ENCODE results near the gene ZNF45. TPM values are rescaled to one million over a fixed set of nuclear protein-coding genes. Genes with fewer than 3 reads are reported as not detected.

ZNF45 gene
- total RNA-seq, 2 donors from 2014 or later: 8.0 to 19.8 TPM

- Histone ChIP-seq H3K9me3 (peaks cover 0 to 47% (median 0%) of the 10 kb centered on the region in 3 donors), H3K36me3 (replicated peaks in 1 of 2; ENCODE audit: insufficient read depth in 1 of 2, low read depth in 2 of 2) (no peaks in the 10 kb centered on the region), H3K4me1 (no peaks in the 10 kb centered on the region), H3K27ac (no peak overlapping the region), H3K27me3 (no peaks in the 10 kb centered on the region), H3K4me3 (no peak overlapping the region)
- 63 to 66% methylated on average over 1 of the region's 1 CpG for WGBS, 2 donors
- intact Hi-C loops (cut with DNase I): no loop called here
- DNase-seq: no peak
- no peak for ATAC-seq
- TF ChIP-seq POLR2A (IDR thresholded peaks at IDR 0.05) (no peak), CTCF (IDR thresholded peaks at IDR 0.05) (no peak)
These were observed 41.6 kb upstream of the ZNF45 start for GRCh38 chr19:43976732-43977131.

- no peak for DNase-seq
- peaks cover 0 to 78% (median 18%) of the 10 kb centered on the region in 3 donors for H3K9me3 ChIP-seq
These were observed 31.1 kb upstream of the ZNF45 start for GRCh38 chr19:43966079-43966694.

GRCh38 chr19:43960411-43960810 is 25.3 kb upstream of the ZNF45 start:
- H3K4me3 ChIP-seq: no peak overlapping the region
- H3K27ac ChIP-seq: no peak overlapping the region
- intact Hi-C loops (cut with DNase I): no loop called here
- ATAC-seq (no peak), DNase-seq (no peak)
- WGBS, 2 donors: 63 to 68% methylated on average over 4 of the region's 4 CpGs
- no peak for TF ChIP-seq CTCF (IDR thresholded peaks at IDR 0.05)
- TF ChIP-seq POLR2A (IDR thresholded peaks at IDR 0.05): no peak
- H3K27me3 ChIP-seq: no peaks in the 10 kb centered on the region
- H3K36me3 ChIP-seq (replicated peaks in 1 of 2; ENCODE audit: insufficient read depth in 1 of 2, low read depth in 2 of 2): peaks cover 4 to 7% of the 10 kb centered on the region in 2 donors
- H3K9me3 ChIP-seq: peaks cover 0 to 61% (median 0%) of the 10 kb centered on the region in 3 donors
- no peaks in the 10 kb centered on the region for H3K4me1 ChIP-seq

More at GRCh38 chr19:43966079-43966694, 31.1 kb upstream of the ZNF45 start:
- Histone ChIP-seq H3K4me3 (no peak overlapping the region), H3K27me3 (no peaks in the 10 kb centered on the region), H3K36me3 (replicated peaks in 1 of 2; ENCODE audit: insufficient read depth in 1 of 2, low read depth in 2 of 2) (peaks cover 14 to 21% of the 10 kb centered on the region in 2 donors), H3K4me1 (no peaks in the 10 kb centered on the region), H3K27ac (no peak overlapping the region)
- intact Hi-C loops (cut with DNase I): no loop called here
- ATAC-seq: no peak
- TF ChIP-seq CTCF (IDR thresholded peaks at IDR 0.05): no peak
- no peak for TF ChIP-seq POLR2A (IDR thresholded peaks at IDR 0.05)
- 98% methylated on average over 3 of the region's 3 CpGs for WGBS, 2 donors

- DNase-seq: no peak
- no peak for ATAC-seq
- Histone ChIP-seq H3K4me1 (no peaks in the 10 kb centered on the region), H3K9me3 (peaks cover 0 to 51% (median 0%) of the 10 kb centered on the region in 3 donors), H3K27ac (no peak overlapping the region), H3K27me3 (no peaks in the 10 kb centered on the region), H3K36me3 (replicated peaks in 1 of 2; ENCODE audit: insufficient read depth in 1 of 2, low read depth in 2 of 2) (no peaks in the 10 kb centered on the region), H3K4me3 (no peak overlapping the region)
- intact Hi-C loops (cut with DNase I): no loop called here
- TF ChIP-seq CTCF (IDR thresholded peaks at IDR 0.05) (no peak), POLR2A (IDR thresholded peaks at IDR 0.05) (no peak)
- WGBS, 2 donors: 93 to 98% methylated on average over 3 of the region's 3 CpGs
These were observed 22.8 kb upstream of the ZNF45 start for GRCh38 chr19:43957891-43958290.

- H3K9me3 ChIP-seq: peaks cover 0 to 45% (median 0%) of the 10 kb centered on the region in 3 donors
These were observed 21.7 kb upstream of the ZNF45 start for GRCh38 chr19:43956827-43957226.

More at GRCh38 chr19:43956827-43957226, 21.7 kb upstream of the ZNF45 start:
- Histone ChIP-seq H3K4me1 (no peaks in the 10 kb centered on the region), H3K27me3 (no peaks in the 10 kb centered on the region), H3K4me3 (no peak overlapping the region), H3K36me3 (replicated peaks in 1 of 2; ENCODE audit: insufficient read depth in 1 of 2, low read depth in 2 of 2) (no peaks in the 10 kb centered on the region), H3K27ac (no peak overlapping the region)
- no peak for DNase-seq
- no peak for ATAC-seq
- no peak for TF ChIP-seq POLR2A (IDR thresholded peaks at IDR 0.05)
- TF ChIP-seq CTCF (IDR thresholded peaks at IDR 0.05): no peak
- 84 to 87% methylated on average over 3 of the region's 3 CpGs for WGBS, 2 donors
- intact Hi-C loops (cut with DNase I): no loop called here
